HFFc6 (cell line): Measurements from ENCODE around the gene PRPF40A. TPM values are rescaled to one million over a fixed set of nuclear protein-coding genes. Genes with fewer than 3 reads are reported as not detected.

Experiments used
- DNase-seq: peaks from one replicate; pipeline ENCODE4 v3.0.0-alpha.2; 2018
- H3K27ac Mint-ChIP-seq: 2 replicates; pipeline ENCODE4 v1.8.0; 2020; ENCODE audit warnings: mild to moderate bottlenecking, mixed read lengths
- H3K27me3 Mint-ChIP-seq: 2 replicates; pipeline ENCODE4 v1.8.0; 2021; ENCODE audit warnings: mild to moderate bottlenecking, moderate library complexity, mixed read lengths; ENCODE audit not compliant: insufficient read depth
- H3K36me3 Mint-ChIP-seq: 2 replicates; pipeline ENCODE4 v1.8.0; 2021; ENCODE audit warnings: low read depth, mixed read lengths
- H3K4me1 Mint-ChIP-seq: 2 replicates; pipeline ENCODE4 v1.8.0; 2020; ENCODE audit warnings: low read depth, mixed read lengths
- H3K4me3 Mint-ChIP-seq: 2 replicates; pipeline ENCODE4 v1.8.0; 2020; ENCODE audit warnings: mild to moderate bottlenecking, moderate library complexity, mixed read lengths
- H3K9me3 Mint-ChIP-seq: 2 replicates; pipeline ENCODE4 v1.8.0; 2020; ENCODE audit warnings: mild to moderate bottlenecking, mixed read lengths
- CTCF ChIP-seq: fragments of 200-600 bp; sonication (generic); IDR thresholded peaks from 2 replicates; pipeline ENCODE4 v1.5.0; 2021; ENCODE audit warnings: antibody characterized with exemption, mild to moderate bottlenecking
- total RNA-seq, 6 experiments: library from RNA; stranded (reverse); fragmentation: NEBNext Ultra II Directional; extraction: Animal tissue kit (Norgen Biotek cat#: 25700); gene quantifications; 2 replicates in 1 of 6; 3 replicates in 5 of 6; pipeline ENCODE4 v1.2.3, GENCODE V29; 2021

PRPF40A gene
- total RNA-seq, 6 experiments from 2014 or later: 88.8 to 105 (median 99.1) TPM

GRCh38 chr2:152683400-152683799, 33.9 kb downstream of the PRPF40A start:
- Mint-ChIP-seq H3K27ac (no peak overlapping the region), H3K27me3 (no peaks in the 10 kb centered on the region; the same call in 1 of the 2 replicates), H3K9me3 (no peaks in the 10 kb centered on the region), H3K4me1 (peaks cover 17% of the 10 kb centered on the region), H3K4me3 (no peak overlapping the region), H3K36me3 (peaks cover 19% of the 10 kb centered on the region)
- no peak for TF ChIP-seq CTCF
- no peak for DNase-seq

- peaks cover 19% of the 10 kb centered on the region for H3K36me3 Mint-ChIP-seq
- H3K9me3 Mint-ChIP-seq: no peaks in the 10 kb centered on the region
- no peaks in the 10 kb centered on the region; the same call in 1 of the 2 replicates for H3K27me3 Mint-ChIP-seq
- no peak overlapping the region for H3K4me3 Mint-ChIP-seq
- H3K4me1 Mint-ChIP-seq: peaks cover 17% of the 10 kb centered on the region
- no peak overlapping the region for H3K27ac Mint-ChIP-seq
- DNase-seq: no peak
- no peak for TF ChIP-seq CTCF
Observed at GRCh38 chr2:152682663-152683062, 34.6 kb downstream of the PRPF40A start.

GRCh38 chr2:152678808-152679207, 38.5 kb downstream of the PRPF40A start:
- H3K4me3 Mint-ChIP-seq: no peak overlapping the region
- H3K9me3 Mint-ChIP-seq: no peaks in the 10 kb centered on the region
- peaks cover 11% of the 10 kb centered on the region for H3K36me3 Mint-ChIP-seq
- TF ChIP-seq CTCF: no peak
- H3K27ac Mint-ChIP-seq: no peak overlapping the region
- H3K27me3 Mint-ChIP-seq: no peaks in the 10 kb centered on the region; the same call in 1 of the 2 replicates
- DNase-seq: no peak
- no peaks in the 10 kb centered on the region for H3K4me1 Mint-ChIP-seq

GRCh38 chr2:152676461-152676860, 40.8 kb downstream of the PRPF40A start:
- no peaks in the 10 kb centered on the region; the same call in 1 of the 2 replicates for H3K27me3 Mint-ChIP-seq
- no peak for TF ChIP-seq CTCF
- H3K27ac Mint-ChIP-seq: no peak overlapping the region
- no peaks in the 10 kb centered on the region for H3K9me3 Mint-ChIP-seq
- no peak for DNase-seq
- peaks cover 16% of the 10 kb centered on the region for H3K36me3 Mint-ChIP-seq
- H3K4me1 Mint-ChIP-seq: no peaks in the 10 kb centered on the region
- H3K4me3 Mint-ChIP-seq: no peak overlapping the region

- DNase-seq: no peak
- Mint-ChIP-seq H3K27me3 (no peaks in the 10 kb centered on the region), H3K4me1 (no peaks in the 10 kb centered on the region), H3K9me3 (no peaks in the 10 kb centered on the region), H3K27ac (no peak overlapping the region), H3K4me3 (no peak overlapping the region), H3K36me3 (peaks cover 14% of the 10 kb centered on the region)
- TF ChIP-seq CTCF: no peak
Observed at GRCh38 chr2:152674334-152674733, 42.9 kb downstream of the PRPF40A start.

- Mint-ChIP-seq H3K4me3 (no peak overlapping the region), H3K36me3 (peaks cover 32% of the 10 kb centered on the region), H3K9me3 (no peaks in the 10 kb centered on the region), H3K27me3 (no peaks in the 10 kb centered on the region), H3K27ac (no peak overlapping the region), H3K4me1 (no peaks in the 10 kb centered on the region)
- TF ChIP-seq CTCF: no peak
- no peak for DNase-seq
Observed at GRCh38 chr2:152664725-152665124, 52.5 kb downstream of the PRPF40A start.
